Liver (tissue), 9 donors: Measurements from ENCODE around the gene BLOC1S1. TPM values are rescaled to one million over a fixed set of nuclear protein-coding genes. Genes with fewer than 3 reads are reported as not detected.

Source experiments
- DNase-seq: peaks from one replicate; pipeline ENCODE4 v3.0.0-alpha.2; 2017; ENCODE audit warnings: low spot score
- H3K27ac ChIP-seq, 2 donors: one replicate each; pipeline ENCODE4 v1.7.0; 2013; ENCODE audit warnings: inconsistent platforms in 2 of 2, low read length in 2 of 2, control low read depth in 1 of 2, low read depth in 1 of 2, mild to moderate bottlenecking in 1 of 2
- H3K27me3 ChIP-seq, 4 donors: one replicate each; pipeline versions ENCODE4 v1.6.1 to v1.7.0; 2013; ENCODE audit warnings: low read length in 3 of 4, inconsistent platforms in 1 of 4, mild to moderate bottlenecking in 1 of 4, moderate library complexity in 1 of 4; ENCODE audit not compliant: control insufficient read depth in 4 of 4, insufficient read depth in 4 of 4
- H3K36me3 ChIP-seq, 4 donors: one replicate each; pipeline versions ENCODE4 v1.6.1 to v1.7.0; 2013; ENCODE audit warnings: low read length in 3 of 4, mild to moderate bottlenecking in 3 of 4, low read depth in 1 of 4, moderate library complexity in 1 of 4; ENCODE audit not compliant: control insufficient read depth in 4 of 4, insufficient read depth in 3 of 4
- H3K4me1 ChIP-seq, 4 donors: one replicate each; pipeline versions ENCODE4 v1.6.1 to v1.7.0; 2013; ENCODE audit warnings: low read length in 3 of 4, mild to moderate bottlenecking in 3 of 4, moderate library complexity in 1 of 4; ENCODE audit not compliant: control insufficient read depth in 4 of 4, insufficient read depth in 4 of 4
- H3K4me3 ChIP-seq, 3 donors: one replicate each; pipeline versions ENCODE4 v1.6.1 to v1.7.0; 2013; ENCODE audit warnings: low read length in 3 of 3, control low read depth in 1 of 3, low read depth in 1 of 3, mild to moderate bottlenecking in 1 of 3
- H3K9ac ChIP-seq, 2 donors: one replicate each; pipeline ENCODE4 v1.7.0; 2013; ENCODE audit warnings: low read length in 2 of 2, mild to moderate bottlenecking in 2 of 2, moderate library complexity in 2 of 2, control low read depth in 1 of 2, low read depth in 1 of 2
- H3K9me3 ChIP-seq, 4 donors: one replicate each; pipeline versions ENCODE4 v1.6.1 to v1.7.0; 2013; ENCODE audit warnings: low read length in 3 of 4; ENCODE audit not compliant: control insufficient read depth in 4 of 4
- CTCF ChIP-seq: fragments of 150-350 bp; IDR thresholded peaks from 2 replicates; pipeline ENCODE4 v1.5.1; 2017; ENCODE audit warnings: improper control_type of control experiment, low read depth, low read length; ENCODE audit not compliant: missing input control
- EGR1 ChIP-seq, 2 donors: IDR thresholded peaks; 2 replicates each; pipeline ENCODE4 v1.6.1; 2016 to 2018; ENCODE audit warnings: antibody characterized with exemption in 2 of 2, low read depth in 2 of 2
- FOXA1 ChIP-seq: IDR thresholded peaks from 2 replicates; pipeline ENCODE4 v1.6.1; 2016; ENCODE audit warnings: antibody characterized with exemption
- FOXA2 ChIP-seq: IDR thresholded peaks from 2 replicates; pipeline ENCODE4 v1.6.1; 2016; ENCODE audit warnings: antibody characterized with exemption
- GABPA ChIP-seq, 2 donors: IDR thresholded peaks in 1 of 2; conservative IDR thresholded peaks in 1 of 2; 2 replicates each; pipeline ENCODE4 v1.6.1; 2016; ENCODE audit warnings: antibody characterized with exemption in 2 of 2, mild to moderate bottlenecking in 1 of 2, moderate library complexity in 1 of 2
- HNF4A ChIP-seq, 2 donors: conservative IDR thresholded peaks; 2 replicates each; pipeline ENCODE4 v1.6.1; 2016; ENCODE audit warnings: antibody characterized with exemption in 2 of 2, mild to moderate bottlenecking in 2 of 2
- HNF4G ChIP-seq: IDR thresholded peaks from 2 replicates; pipeline ENCODE4 v1.6.1; 2016; ENCODE audit warnings: antibody characterized with exemption
- JUND ChIP-seq, 2 donors: IDR thresholded peaks; 2 replicates each; pipeline ENCODE4 v1.6.1; 2016; ENCODE audit warnings: antibody characterized with exemption in 2 of 2
- RXRA ChIP-seq, 2 donors: IDR thresholded peaks; 2 replicates each; pipeline ENCODE4 v1.6.1; 2017 to 2018; ENCODE audit warnings: antibody characterized with exemption in 2 of 2, mild to moderate bottlenecking in 1 of 2
- SP1 ChIP-seq: IDR thresholded peaks from 2 replicates; pipeline ENCODE4 v1.6.1; 2018; ENCODE audit warnings: antibody characterized with exemption, mild to moderate bottlenecking
- TAF1 ChIP-seq: conservative IDR thresholded peaks from 2 replicates; pipeline ENCODE4 v1.6.1; 2016; ENCODE audit warnings: antibody characterized with exemption, mild to moderate bottlenecking
- YY1 ChIP-seq: IDR thresholded peaks from 2 replicates; pipeline ENCODE4 v1.6.1; 2016; ENCODE audit warnings: antibody characterized with exemption, mild to moderate bottlenecking
- ZBTB33 ChIP-seq: IDR thresholded peaks from 2 replicates; pipeline ENCODE4 v1.6.1; 2016; ENCODE audit warnings: antibody characterized with exemption
- WGBS: extraction: QIAGEN DNeasy Blood & Tissue Kit; methylation state at CpG from one replicate; pipeline ENCODE4 v1.1.7; 2013; 5-methylcytosine and 5-hydroxymethylcytosine counted together
- polyA plus RNA-seq, 2 donors: library from polyadenylated mRNA; stranded (reverse) in 1 of 2; unstranded in 1 of 2; fragments of 200-250 nt in 1 of 2; fragments of >200 nt in 1 of 2; fragmentation: Nextera tagmentation in 1 of 2; extraction: Ambion mirVana in 1 of 2; gene quantifications; one replicate each; pipeline versions ENCODE4 v1.2.1 to v1.2.3, GENCODE V29; 2013 to 2015
- total RNA-seq, 2 donors: library from RNA; depleted of rRNA; stranded (reverse); fragments of >200 nt; gene quantifications; one replicate each; pipeline ENCODE4 v1.2.3, GENCODE V29; 2014
- TF ChIP-seq, protein P1 (sequence below): IDR thresholded peaks from 2 replicates; pipeline ENCODE4 v1.6.1; 2016; ENCODE audit warnings: antibody characterized with exemption, mild to moderate bottlenecking
- TF ChIP-seq, protein P2 (sequence below): IDR thresholded peaks from 2 replicates; pipeline ENCODE4 v1.6.1; 2016; ENCODE audit warnings: antibody characterized with exemption
- TF ChIP-seq, protein P3 (sequence below): IDR thresholded peaks from 2 replicates; pipeline ENCODE4 v1.6.1; 2016; ENCODE audit warnings: antibody characterized with exemption
- donor health status: healthy.
- donor health status: healthy.
- donor health status: healthy.
- donor health status: healthy.
- donor health status: healthy.

Gene BLOC1S1
- total and polyA plus RNA-seq, 4 donors = 43.7 to 150 (median 115) TPM

GRCh38 chr12:55683676-55684075 is 32.2 kb upstream of the BLOC1S1 start:
- H3K36me3 ChIP-seq = peaks cover 0 to 9% (median 0%) of the 10 kb centered on the region in 4 donors
- no peak overlapping the region for H3K9ac ChIP-seq
- H3K27ac ChIP-seq = no peak overlapping the region
- no peak for DNase-seq
- peaks cover 6 to 19% (median 9%) of the 10 kb centered on the region in 4 donors for H3K4me1 ChIP-seq
- peak overlapping the region in 1 of 3 donors; percentile 31 for H3K4me3 ChIP-seq
- H3K9me3 ChIP-seq = no peaks in the 10 kb centered on the region
- H3K27me3 ChIP-seq = no peaks in the 10 kb centered on the region
- TF ChIP-seq ZBTB33 (no peak), FOXA1 (no peak), EGR1 (IDR thresholded peaks at IDR 0.05; ENCODE audit: low read depth in 2 of 2) (no peak), YY1 (no peak), GABPA (IDR thresholded peaks at IDR 0.05 in 1 of 2, conservative IDR thresholded peaks at IDR 0.05 in 1 of 2) (no peak), CTCF (no peak), HNF4G (no peak), FOXA2 (no peak), HNF4A (conservative IDR thresholded peaks at IDR 0.05) (no peak), RXRA (IDR thresholded peaks at IDR 0.05) (no peak), TAF1 (no peak), JUND (IDR thresholded peaks at IDR 0.05) (no peak), SP1 (no peak)
- TF ChIP-seq, protein P1, sequence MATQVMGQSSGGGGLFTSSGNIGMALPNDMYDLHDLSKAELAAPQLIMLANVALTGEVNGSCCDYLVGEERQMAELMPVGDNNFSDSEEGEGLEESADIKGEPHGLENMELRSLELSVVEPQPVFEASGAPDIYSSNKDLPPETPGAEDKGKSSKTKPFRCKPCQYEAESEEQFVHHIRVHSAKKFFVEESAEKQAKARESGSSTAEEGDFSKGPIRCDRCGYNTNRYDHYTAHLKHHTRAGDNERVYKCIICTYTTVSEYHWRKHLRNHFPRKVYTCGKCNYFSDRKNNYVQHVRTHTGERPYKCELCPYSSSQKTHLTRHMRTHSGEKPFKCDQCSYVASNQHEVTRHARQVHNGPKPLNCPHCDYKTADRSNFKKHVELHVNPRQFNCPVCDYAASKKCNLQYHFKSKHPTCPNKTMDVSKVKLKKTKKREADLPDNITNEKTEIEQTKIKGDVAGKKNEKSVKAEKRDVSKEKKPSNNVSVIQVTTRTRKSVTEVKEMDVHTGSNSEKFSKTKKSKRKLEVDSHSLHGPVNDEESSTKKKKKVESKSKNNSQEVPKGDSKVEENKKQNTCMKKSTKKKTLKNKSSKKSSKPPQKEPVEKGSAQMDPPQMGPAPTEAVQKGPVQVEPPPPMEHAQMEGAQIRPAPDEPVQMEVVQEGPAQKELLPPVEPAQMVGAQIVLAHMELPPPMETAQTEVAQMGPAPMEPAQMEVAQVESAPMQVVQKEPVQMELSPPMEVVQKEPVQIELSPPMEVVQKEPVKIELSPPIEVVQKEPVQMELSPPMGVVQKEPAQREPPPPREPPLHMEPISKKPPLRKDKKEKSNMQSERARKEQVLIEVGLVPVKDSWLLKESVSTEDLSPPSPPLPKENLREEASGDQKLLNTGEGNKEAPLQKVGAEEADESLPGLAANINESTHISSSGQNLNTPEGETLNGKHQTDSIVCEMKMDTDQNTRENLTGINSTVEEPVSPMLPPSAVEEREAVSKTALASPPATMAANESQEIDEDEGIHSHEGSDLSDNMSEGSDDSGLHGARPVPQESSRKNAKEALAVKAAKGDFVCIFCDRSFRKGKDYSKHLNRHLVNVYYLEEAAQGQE = no peak
- TF ChIP-seq, protein P2, sequence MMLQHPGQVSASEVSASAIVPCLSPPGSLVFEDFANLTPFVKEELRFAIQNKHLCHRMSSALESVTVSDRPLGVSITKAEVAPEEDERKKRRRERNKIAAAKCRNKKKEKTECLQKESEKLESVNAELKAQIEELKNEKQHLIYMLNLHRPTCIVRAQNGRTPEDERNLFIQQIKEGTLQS = no peak
- TF ChIP-seq, protein P3, sequence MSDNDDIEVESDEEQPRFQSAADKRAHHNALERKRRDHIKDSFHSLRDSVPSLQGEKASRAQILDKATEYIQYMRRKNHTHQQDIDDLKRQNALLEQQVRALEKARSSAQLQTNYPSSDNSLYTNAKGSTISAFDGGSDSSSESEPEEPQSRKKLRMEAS = no peak
- WGBS = 92% methylated on average over 7 of the region's 7 CpGs
